Uterus (tissue), 4 donors: ENCODE data around the gene APOBEC4. TPM values are rescaled to one million over a fixed set of nuclear protein-coding genes. Genes with fewer than 3 reads are reported as not detected.

Source experiments
- DNase-seq, 2 donors: peaks; one replicate each; pipeline ENCODE4 v3.0.0-alpha.2; 2019 to 2020
- H3K27ac ChIP-seq, 2 donors: fragments of 200-600 bp; sonication (generic); 1 replicate in 1 of 2; 2 replicates in 1 of 2; pipeline ENCODE4 v1.5.1; 2016 to 2018
- H3K27me3 ChIP-seq, 2 donors: fragments of 200-600 bp; sonication (generic); one replicate each; pipeline ENCODE4 v1.5.1; 2018 to 2019; ENCODE audit warnings: control low read depth in 1 of 2
- H3K36me3 ChIP-seq, 2 donors: fragments of 200-600 bp; sonication (generic); one replicate each; pipeline ENCODE4 v1.5.1; 2019; ENCODE audit warnings: control low read depth in 1 of 2
- H3K4me1 ChIP-seq, 2 donors: fragments of 200-600 bp; sonication (generic); one replicate each; pipeline ENCODE4 v1.5.1; 2018 to 2019; ENCODE audit warnings: control low read depth in 1 of 2
- H3K4me3 ChIP-seq, 2 donors: fragments of 200-600 bp; sonication (generic); 1 replicate in 1 of 2; 2 replicates in 1 of 2; pipeline ENCODE4 v1.5.1; 2018 to 2019; ENCODE audit warnings: mild to moderate bottlenecking in 1 of 2
- H3K9me3 ChIP-seq, 2 donors: fragments of 200-600 bp; sonication (generic); one replicate each; pipeline ENCODE4 v1.5.1; 2019; ENCODE audit warnings: control low read depth in 1 of 2
- CTCF ChIP-seq, 4 experiments: fragments of 200-600 bp in 2 of 4; fragments of 450-650 bp in 2 of 4; sonication (generic) in 2 of 4; IDR thresholded peaks; one replicate each; pipeline ENCODE4 v1.5.1; 2016 to 2019; ENCODE audit warnings: antibody characterized with exemption in 4 of 4, mild to moderate bottlenecking in 2 of 4, moderate library complexity in 1 of 4
- POLR2A ChIP-seq, 2 donors: fragments of 450-650 bp; IDR thresholded peaks; one replicate each; pipeline ENCODE4 v1.6.1; 2016; ENCODE audit warnings: antibody characterized with exemption in 2 of 2, mild to moderate bottlenecking in 1 of 2, moderate library complexity in 1 of 2
- intact Hi-C: fragments of 100-400 bp; cut with DNase I; formaldehyde crosslinking; loops from one replicate; pipeline ENCODE4 v1.15.1; 2023; ENCODE audit warnings: low total_unique reads
- total RNA-seq, 4 donors: library from RNA; depleted of rRNA in 3 of 4; stranded (reverse); fragments of >200 nt in 3 of 4; gene quantifications; one replicate each; pipeline versions ENCODE4 v1.1.0 to v1.2.4, GENCODE V29; 2014 to 2023
- donor health status: DM: yes; HTN: yes; CAD: no.

Gene APOBEC4
- total RNA-seq, 4 donors from 2014 or later = 0.40 to 0.76 TPM; not detected in 2

GRCh38 chr1:183648042-183648441 is 5.1 kb downstream of the APOBEC4 start:
- H3K4me3 ChIP-seq = no peak overlapping the region
- H3K27me3 ChIP-seq = no peaks in the 10 kb centered on the region
- H3K4me1 ChIP-seq = no peaks in the 10 kb centered on the region
- TF ChIP-seq POLR2A (IDR thresholded peaks at IDR 0.05) (no peak), CTCF (IDR thresholded peaks at IDR 0.05) (no peak)
- no peak overlapping the region for H3K27ac ChIP-seq
- DNase-seq = no peak
- intact Hi-C loops = no loop called here
- no peaks in the 10 kb centered on the region for H3K36me3 ChIP-seq
- H3K9me3 ChIP-seq = no peaks in the 10 kb centered on the region

GRCh38 chr1:183646776-183647175 is 6.3 kb downstream of the APOBEC4 start:
- Histone ChIP-seq H3K4me1 (no peaks in the 10 kb centered on the region), H3K36me3 (no peaks in the 10 kb centered on the region), H3K27ac (no peak overlapping the region), H3K4me3 (no peak overlapping the region), H3K9me3 (no peaks in the 10 kb centered on the region), H3K27me3 (no peaks in the 10 kb centered on the region)
- intact Hi-C loops = no loop called here
- TF ChIP-seq CTCF (IDR thresholded peaks at IDR 0.05) (no peak), POLR2A (IDR thresholded peaks at IDR 0.05) (no peak)
- DNase-seq = no peak

GRCh38 chr1:183645531-183645930 is 7.6 kb downstream of the APOBEC4 start:
- Histone ChIP-seq H3K27ac (no peak overlapping the region), H3K36me3 (no peaks in the 10 kb centered on the region), H3K4me3 (no peak overlapping the region), H3K27me3 (no peaks in the 10 kb centered on the region), H3K4me1 (no peaks in the 10 kb centered on the region), H3K9me3 (no peaks in the 10 kb centered on the region)
- no peak for TF ChIP-seq CTCF (IDR thresholded peaks at IDR 0.05)
- TF ChIP-seq POLR2A (IDR thresholded peaks at IDR 0.05) = no peak
- no peak for DNase-seq
- intact Hi-C loops = no loop called here

- Histone ChIP-seq H3K27me3 (no peaks in the 10 kb centered on the region), H3K4me3 (no peak overlapping the region), H3K27ac (no peak overlapping the region), H3K4me1 (no peaks in the 10 kb centered on the region), H3K36me3 (no peaks in the 10 kb centered on the region), H3K9me3 (no peaks in the 10 kb centered on the region)
- TF ChIP-seq POLR2A (IDR thresholded peaks at IDR 0.05) (no peak), CTCF (IDR thresholded peaks at IDR 0.05) (no peak)
- no peak for DNase-seq
- intact Hi-C loops = no loop called here
Observed at GRCh38 chr1:183642166-183642565, 10.9 kb downstream of the APOBEC4 start.

GRCh38 chr1:183640193-183640592 is 12.9 kb downstream of the APOBEC4 start:
- no peaks in the 10 kb centered on the region for H3K9me3 ChIP-seq
- no peaks in the 10 kb centered on the region for H3K4me1 ChIP-seq
- no peak for DNase-seq
- H3K27ac ChIP-seq = no peak overlapping the region
- H3K4me3 ChIP-seq = no peak overlapping the region
- no peaks in the 10 kb centered on the region for H3K36me3 ChIP-seq
- intact Hi-C loops = no loop called here
- no peak for TF ChIP-seq CTCF (IDR thresholded peaks at IDR 0.05)
- TF ChIP-seq POLR2A (IDR thresholded peaks at IDR 0.05) = no peak
- no peaks in the 10 kb centered on the region for H3K27me3 ChIP-seq
